Lung (tissue), 12 donors: Measurements from ENCODE around the gene ABCC11. TPM values are rescaled to one million over a fixed set of nuclear protein-coding genes. Genes with fewer than 3 reads are reported as not detected.

Source experiments
- ATAC-seq: fragments of 200-7000 bp; cut with Tn5 transposase; one replicate; pipeline ENCODE4 v1.9.1; 2020; ENCODE audit warnings: moderate number of reproducible peaks; ENCODE audit not compliant: insufficient read depth, low FRiP score
- DNase-seq, 3 donors: peaks; one replicate each; pipeline ENCODE4 v3.0.0-alpha.2; 2013 to 2017
- H3K27ac ChIP-seq, 2 donors: one replicate each; pipeline ENCODE4 v1.5.1; 2013; ENCODE audit warnings: mild to moderate bottlenecking in 2 of 2, moderate library complexity in 2 of 2, control low read depth in 1 of 2, inconsistent platforms in 1 of 2, low read depth in 1 of 2, low read length in 1 of 2
- H3K27me3 ChIP-seq, 3 donors: one replicate each; pipeline ENCODE4 v1.5.1; 2013; ENCODE audit warnings: low read length in 2 of 3; ENCODE audit not compliant: control insufficient read depth in 3 of 3, insufficient read depth in 3 of 3
- H3K36me3 ChIP-seq, 4 donors: one replicate each; pipeline ENCODE4 v1.5.1; 2013; ENCODE audit warnings: low read length in 4 of 4, mild to moderate bottlenecking in 1 of 4, moderate library complexity in 1 of 4; ENCODE audit not compliant: control insufficient read depth in 4 of 4, insufficient read depth in 4 of 4
- H3K4me1 ChIP-seq, 5 donors: one replicate each; pipeline ENCODE4 v1.5.1; 2013; ENCODE audit warnings: low read length in 5 of 5, mild to moderate bottlenecking in 2 of 5, moderate library complexity in 1 of 5; ENCODE audit not compliant: control insufficient read depth in 5 of 5, insufficient read depth in 5 of 5
- H3K4me3 ChIP-seq: one replicate; pipeline ENCODE4 v1.5.1; 2013; ENCODE audit warnings: mild to moderate bottlenecking, control low read depth, moderate library complexity
- H3K9ac ChIP-seq, 2 donors: one replicate each; pipeline ENCODE4 v1.5.1; 2013; ENCODE audit warnings: low read length in 2 of 2, control low read depth in 1 of 2; ENCODE audit not compliant: insufficient read depth in 1 of 2
- H3K9me3 ChIP-seq, 4 donors: one replicate each; pipeline ENCODE4 v1.5.1; 2013; ENCODE audit warnings: low read length in 3 of 4, mild to moderate bottlenecking in 1 of 4, moderate library complexity in 1 of 4; ENCODE audit not compliant: control insufficient read depth in 4 of 4, insufficient read depth in 3 of 4
- CTCF ChIP-seq: IDR thresholded peaks from 2 replicates; pipeline ENCODE4 v1.5.1; 2012; ENCODE audit warnings: mild to moderate bottlenecking; ENCODE audit errors: control extremely low read depth, extremely low read depth
- WGBS, 2 donors: extraction: QIAGEN DNeasy Blood & Tissue Kit; methylation state at CpG; one replicate each; pipeline ENCODE4 v1.1.7; 2013; 5-methylcytosine and 5-hydroxymethylcytosine counted together
- polyA plus RNA-seq, 2 donors: library from polyadenylated mRNA; stranded (reverse); fragments of 200-250 nt; gene quantifications; one replicate each; pipeline ENCODE4 v1.2.1, GENCODE V29; 2013
- total RNA-seq, 2 donors: library from RNA; depleted of rRNA in 1 of 2; stranded (reverse); fragments of >200 nt in 1 of 2; gene quantifications; one replicate each; pipeline ENCODE4 v1.2.1, GENCODE V29; 2014 to 2021
- donor health status: control.
- donor health status: control.
- donor health status: Bipolar disorder and iron deficiency.
- donor health status: healthy.
- donor health status: DM: yes; HTN: yes; CAD: no.

The ABCC11 gene
- total and polyA plus RNA-seq, 4 donors, result 0.08 to 1.3 (median 0.25) TPM

DNA sequence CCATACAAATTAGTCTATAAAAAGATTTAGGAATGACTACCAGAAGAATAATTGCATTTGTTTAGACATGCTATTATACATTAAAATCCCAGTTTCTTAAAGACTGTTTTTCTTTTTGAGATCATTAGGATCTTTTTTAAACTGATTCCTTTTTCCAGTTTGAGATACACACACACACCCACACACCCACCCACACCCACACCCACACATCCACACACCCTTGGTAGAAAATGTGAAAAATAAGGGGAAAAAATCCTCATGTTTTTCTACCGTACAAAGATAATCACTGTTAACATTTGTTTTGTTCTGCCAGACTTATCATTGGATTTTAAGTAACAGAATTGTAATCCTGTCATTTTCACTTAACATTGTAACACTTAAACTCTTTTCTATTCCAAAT lies 27.1 kb upstream of the ABCC11 start:
- no peak for TF ChIP-seq CTCF
- 96 to 98% methylated on average over 1 of the region's 1 CpG for WGBS, 2 donors
- Histone ChIP-seq H3K9me3 (no peaks in the 10 kb centered on the region), H3K36me3 (peaks cover 5 to 23% (median 8%) of the 10 kb centered on the region in 4 donors), H3K27me3 (no peaks in the 10 kb centered on the region), H3K9ac (no peak overlapping the region), H3K4me1 (peaks cover 0 to 18% (median 0%) of the 10 kb centered on the region in 5 donors), H3K27ac (no peak overlapping the region), H3K4me3 (no peak overlapping the region)
- ATAC-seq, result no peak
- DNase-seq, result no peak

DNA sequence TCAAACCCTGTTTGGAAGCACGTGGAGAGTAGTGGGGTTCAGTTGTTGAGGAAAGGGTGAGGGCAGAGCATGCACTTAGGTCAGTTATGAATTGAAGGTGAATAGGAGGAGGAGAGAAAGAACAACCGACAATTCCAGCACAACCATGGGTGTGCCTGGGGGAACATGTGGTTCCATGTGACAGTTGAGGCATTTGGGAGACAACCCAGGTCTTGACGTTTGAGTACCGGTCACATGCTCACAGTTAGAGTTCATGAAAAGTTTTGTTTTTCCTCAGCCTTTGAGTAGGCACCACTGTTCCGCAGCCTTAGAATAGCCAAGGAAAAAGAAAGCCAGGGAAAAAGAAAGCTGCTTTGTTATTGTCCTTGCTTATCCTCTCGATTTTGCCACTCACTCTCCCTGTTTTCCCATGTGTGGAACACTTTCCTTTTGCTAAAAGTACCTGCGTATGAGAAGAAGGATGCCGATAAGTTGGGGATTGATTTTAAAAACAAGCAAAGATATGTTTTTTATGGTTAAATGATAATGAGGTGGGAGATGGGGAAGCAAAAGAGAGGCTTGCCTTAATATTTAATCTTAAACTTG lies 25.6 kb upstream of the ABCC11 start:
- peaks cover 5 to 18% (median 8%) of the 10 kb centered on the region in 4 donors for H3K36me3 ChIP-seq
- DNase-seq, result no peak
- no peak for TF ChIP-seq CTCF
- peaks cover 0 to 11% (median 0%) of the 10 kb centered on the region in 5 donors for H3K4me1 ChIP-seq
- no peak overlapping the region for H3K4me3 ChIP-seq
- H3K27me3 ChIP-seq, result no peaks in the 10 kb centered on the region
- H3K9ac ChIP-seq, result no peak overlapping the region
- WGBS, 2 donors, result 68 to 77% methylated on average over 8 of the region's 8 CpGs
- no peaks in the 10 kb centered on the region for H3K9me3 ChIP-seq
- no peak for ATAC-seq
- H3K27ac ChIP-seq, result peak overlapping the region; percentile 53 to 78

DNA sequence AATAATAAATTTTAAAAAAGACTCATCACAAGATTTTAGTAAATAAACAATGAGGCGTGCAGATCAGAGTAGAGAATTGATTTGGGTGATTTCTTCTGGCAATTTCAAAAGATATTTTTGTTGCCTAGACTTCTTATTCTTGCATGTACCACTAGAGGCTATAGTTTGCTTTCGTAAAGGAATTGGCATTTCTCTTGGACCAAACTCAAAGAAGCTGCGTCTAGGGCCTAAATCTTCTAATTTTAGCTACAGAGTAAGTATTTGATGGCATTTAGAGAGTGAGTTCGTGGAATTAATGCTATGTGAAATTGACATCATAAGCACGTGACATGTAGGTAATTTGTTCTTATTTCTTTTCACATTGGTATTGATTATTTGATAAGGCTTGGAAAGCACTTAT lies 24.4 kb upstream of the ABCC11 start:
- Histone ChIP-seq H3K27ac (no peak overlapping the region), H3K4me1 (peaks cover 0 to 5% (median 0%) of the 10 kb centered on the region in 5 donors), H3K27me3 (no peaks in the 10 kb centered on the region), H3K9ac (no peak overlapping the region), H3K9me3 (no peaks in the 10 kb centered on the region), H3K36me3 (peaks cover 5 to 14% (median 8%) of the 10 kb centered on the region in 4 donors), H3K4me3 (no peak overlapping the region)
- 77 to 79% methylated on average over 5 of the region's 5 CpGs for WGBS, 2 donors
- DNase-seq (peak in 2 of 3 donors; percentile 29 to 42), ATAC-seq (no peak)
- TF ChIP-seq CTCF, result no peak

DNA sequence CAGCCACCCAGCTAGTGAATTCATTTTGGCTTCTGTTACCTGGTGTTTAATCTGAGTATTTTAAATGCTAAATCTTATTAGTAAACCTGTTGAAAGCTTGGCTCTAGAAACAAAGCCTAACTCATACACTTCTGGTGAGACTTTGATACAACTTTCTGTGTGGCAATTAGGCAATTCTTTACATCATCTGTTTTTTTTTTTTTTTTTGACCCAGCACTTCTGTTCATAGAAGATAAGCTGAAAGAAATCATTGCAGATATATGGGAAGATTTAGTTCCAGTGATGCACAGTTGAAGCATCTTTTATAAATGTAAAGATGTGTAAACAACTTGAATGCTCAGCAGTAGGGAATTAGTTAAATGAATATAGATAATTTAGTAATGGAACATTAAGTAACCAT lies 21.7 kb upstream of the ABCC11 start:
- peaks cover 4 to 18% (median 7%) of the 10 kb centered on the region in 4 donors for H3K36me3 ChIP-seq
- no peak overlapping the region for H3K4me3 ChIP-seq
- ATAC-seq (no peak), DNase-seq (no peak)
- H3K9me3 ChIP-seq, result no peaks in the 10 kb centered on the region
- no peak for TF ChIP-seq CTCF
- H3K27ac ChIP-seq, result no peak overlapping the region
- H3K27me3 ChIP-seq, result no peaks in the 10 kb centered on the region
- peaks cover 0 to 3% (median 0%) of the 10 kb centered on the region in 5 donors for H3K4me1 ChIP-seq
- no peak overlapping the region for H3K9ac ChIP-seq
